HepG2 (cell line): ENCODE measurements around the gene SIGLEC9.

Source experiments
- ATF6 ChIP-seq: sonication (generic); formaldehyde crosslinking; conservative IDR thresholded peaks from 2 replicates; pipeline ENCODE4 v1.4.0; 2020; ENCODE audit warnings: missing genetic modification reagents
- CREB1 ChIP-seq, 2 experiments: fragments of 450-650 bp in 1 of 2; IDR thresholded peaks; 2 replicates each; pipeline ENCODE4 v1.6.1; 2016 to 2017; ENCODE audit warnings: control low read depth in 1 of 2, mild to moderate bottlenecking in 1 of 2, missing compliant biosample characterization in 1 of 2, missing genetic modification characterization in 1 of 2
- ISL2 ChIP-seq: sonication (generic); formaldehyde crosslinking; IDR thresholded peaks from 2 replicates; pipeline ENCODE4 v1.5.0; 2020; ENCODE audit warnings: missing genetic modification reagents
- MZF1 ChIP-seq: sonication (generic); formaldehyde crosslinking; IDR thresholded peaks from 2 replicates; pipeline ENCODE4 v1.8.1; 2023; ENCODE audit warnings: mild to moderate bottlenecking, missing genetic modification reagents, borderline replicate concordance
- NCOA2 ChIP-seq: sonication (generic); formaldehyde crosslinking; IDR thresholded peaks from 2 replicates; pipeline ENCODE4 v1.8.0; 2022; ENCODE audit warnings: inconsistent platforms
- SOX5 ChIP-seq: IDR thresholded peaks from 2 replicates; pipeline ENCODE4 v1.6.1; 2016; ENCODE audit warnings: borderline replicate concordance
- STAG1 ChIP-seq: sonication (generic); formaldehyde crosslinking; IDR thresholded peaks from 2 replicates; pipeline ENCODE4 v1.4.0; 2020; ENCODE audit warnings: missing genetic modification reagents

GRCh38 chr19:51135986-51136762 is 11.5 kb downstream of the SIGLEC9 start:
- TF ChIP-seq ATF6 (CRISPR knock-in tag) (no peak), MZF1 (CRISPR knock-in tag) (no peak), SOX5 (CRISPR knock-in tag) (no peak), CREB1 (IDR thresholded peaks at IDR 0.05) (no peak), CREB1 (CRISPR knock-in tag; IDR thresholded peaks at IDR 0.05) (no peak), NCOA2 (CRISPR knock-in tag) (no peak), ISL2 (CRISPR knock-in tag) (no peak), STAG1 (CRISPR knock-in tag) (no peak)
